ENCODE results near the gene MTERF2. TPM values are rescaled to one million over a fixed set of nuclear protein-coding genes. Genes with fewer than 3 reads are reported as not detected.

The MTERF2 gene
- total and polyA plus RNA-seq, 7 donors = 8.4 to 38.4 (median 12.5) TPM

GRCh38 chr12:106984588-106985137 is 2.3 kb downstream of the MTERF2 start:
- peaks cover 0 to 37% of the 10 kb centered on the region in 2 donors for H3K36me3 ChIP-seq (ENCODE audit: insufficient read depth in 1 of 2, low read depth in 1 of 2)
- intact Hi-C loops (cut with DNase I) = no loop called here
- DNase-seq (no peak), ATAC-seq (no peak)
- H3K4me3 ChIP-seq = peak overlapping the region; percentile 92
- no peaks in the 10 kb centered on the region for H3K27me3 ChIP-seq (ENCODE audit: insufficient read depth in 3 of 3, low read length in 2 of 3)
- no peak overlapping the region for H3K27ac ChIP-seq
- no peak for TF ChIP-seq CTCF (IDR thresholded peaks at IDR 0.05)
- WGBS, 3 donors = 95 to 97% (median 96%) methylated on average over 6 of the region's 6 CpGs
- H3K9me3 ChIP-seq = no peaks in the 10 kb centered on the region
- peaks cover 22% of the 10 kb centered on the region for H3K4me1 ChIP-seq

- Histone ChIP-seq H3K4me1 (peaks cover 30% of the 10 kb centered on the region), H3K27ac (no peak overlapping the region), H3K9me3 (no peaks in the 10 kb centered on the region), H3K36me3 (ENCODE audit: insufficient read depth in 1 of 2, low read depth in 1 of 2) (peaks cover 0 to 37% of the 10 kb centered on the region in 2 donors), H3K4me3 (no peak overlapping the region), H3K27me3 (ENCODE audit: insufficient read depth in 3 of 3, low read length in 2 of 3) (no peaks in the 10 kb centered on the region)
- ATAC-seq = no peak
- intact Hi-C loops (cut with DNase I) = no loop called here
- DNase-seq = no peak
- no peak for TF ChIP-seq CTCF (IDR thresholded peaks at IDR 0.05)
- 71 to 88% (median 84%) methylated on average over 1 of the region's 1 CpG for WGBS, 3 donors
Observed at GRCh38 chr12:106982229-106982628, 4.7 kb downstream of the MTERF2 start.

- TF ChIP-seq CTCF (IDR thresholded peaks at IDR 0.05) = no peak
- no peak overlapping the region for H3K27ac ChIP-seq
- 64 to 74% (median 73%) methylated on average over 3 of the region's 3 CpGs for WGBS, 3 donors
- intact Hi-C loops (cut with DNase I) = no loop called here
- H3K27me3 ChIP-seq (ENCODE audit: insufficient read depth in 3 of 3, low read length in 2 of 3) = no peaks in the 10 kb centered on the region
- H3K36me3 ChIP-seq (ENCODE audit: insufficient read depth in 1 of 2, low read depth in 1 of 2) = peaks cover 0 to 37% of the 10 kb centered on the region in 2 donors
- H3K4me3 ChIP-seq = no peak overlapping the region
- H3K9me3 ChIP-seq = no peaks in the 10 kb centered on the region
- ATAC-seq (no peak), DNase-seq (no peak)
- H3K4me1 ChIP-seq = peaks cover 34% of the 10 kb centered on the region
Observed at GRCh38 chr12:106981788-106982187, 5.2 kb downstream of the MTERF2 start.

GRCh38 chr12:106980944-106981343 is 6.0 kb downstream of the MTERF2 start:
- Histone ChIP-seq H3K4me3 (no peak overlapping the region), H3K27ac (no peak overlapping the region), H3K27me3 (ENCODE audit: insufficient read depth in 3 of 3, low read length in 2 of 3) (no peaks in the 10 kb centered on the region), H3K9me3 (no peaks in the 10 kb centered on the region), H3K36me3 (ENCODE audit: insufficient read depth in 1 of 2, low read depth in 1 of 2) (peaks cover 0 to 37% of the 10 kb centered on the region in 2 donors), H3K4me1 (peaks cover 37% of the 10 kb centered on the region)
- intact Hi-C loops (cut with DNase I) = no loop called here
- DNase-seq = no peak
- no peak for ATAC-seq
- 82 to 92% (median 86%) methylated on average over 7 of the region's 7 CpGs for WGBS, 3 donors
- TF ChIP-seq CTCF (IDR thresholded peaks at IDR 0.05) = no peak
